HTR-8/SVneo (cell line): ENCODE data around the gene OR51I2.

ENCODE experiments used
- DNase-seq: peaks from one replicate; pipeline ENCODE4 v3.0.0; 2011; ENCODE audit warnings: low spot score, mixed read lengths; ENCODE audit not compliant: insufficient read length
- FAIRE-seq: peaks from 2 replicates; lab custom pipeline; 2011; peaks lifted over from hg19 to GRCh38; lab: Jason Lieb, UNC

The OR51I2 gene

DNA sequence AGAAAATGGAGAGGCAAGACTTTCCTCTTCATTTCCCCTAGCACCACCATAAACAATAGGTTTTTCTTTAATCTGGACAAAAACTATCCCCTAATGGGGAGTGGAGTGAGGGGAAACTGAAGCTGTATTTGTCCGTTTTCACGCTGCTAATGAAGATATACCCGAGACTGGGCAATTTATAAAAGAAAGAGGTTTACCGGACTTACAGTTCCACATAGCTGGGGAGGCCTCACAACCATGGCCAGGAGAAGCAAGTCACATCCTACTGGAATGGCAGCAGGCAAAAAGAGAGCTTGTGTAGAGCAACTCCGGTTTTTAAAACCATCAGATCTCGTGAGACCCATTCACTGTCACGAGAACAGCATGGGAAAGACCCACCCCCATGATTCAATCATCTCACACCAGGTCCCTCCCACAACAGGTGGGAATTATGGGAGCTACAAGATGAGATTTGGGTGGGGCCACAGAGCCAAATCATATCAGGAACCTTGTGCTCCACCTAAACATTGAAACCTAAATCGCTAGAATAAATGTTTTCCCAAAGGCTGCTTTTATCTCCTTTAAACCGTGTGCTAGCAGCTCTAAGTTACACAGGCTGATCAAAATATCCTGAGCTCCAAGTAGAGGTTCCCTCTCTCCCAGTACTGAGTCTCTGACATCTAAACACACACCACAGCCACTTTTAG lies 56.4 kb downstream of the OR51I2 start:
- FAIRE-seq (no peak), DNase-seq (no peak)
